Right lobe of liver (tissue), 6 donors: Measurements from ENCODE around the gene PRUNE1. TPM values are rescaled to one million over a fixed set of nuclear protein-coding genes. Genes with fewer than 3 reads are reported as not detected.
A peak's percentile ranks its signal among the peaks of the same experiment; 100 is the strongest.

Experiments
- ATAC-seq, 4 donors: fragments of 200-7000 bp; cut with Tn5 transposase; one replicate each; pipeline ENCODE4 v1.9.1; 2020; ENCODE audit warnings: mild to moderate bottlenecking in 4 of 4, moderate library complexity in 4 of 4
- DNase-seq, 3 donors: peaks; one replicate each; pipeline ENCODE4 v3.0.0-alpha.2; 2020
- H3K27ac ChIP-seq, 3 donors: fragments of 200-600 bp; one replicate each; pipeline ENCODE4 v1.8.0; 2022
- H3K27me3 ChIP-seq, 2 donors: fragments of 200-600 bp; one replicate each; pipeline ENCODE4 v1.8.0; 2022
- H3K36me3 ChIP-seq, 4 donors: fragments of 200-600 bp; sonication (generic) in 1 of 4; one replicate each; pipeline versions ENCODE4 v1.5.1 to v1.8.0; 2017 to 2022; ENCODE audit warnings: control low read depth in 1 of 4
- H3K4me1 ChIP-seq, 4 donors: fragments of 200-600 bp; sonication (generic) in 1 of 4; one replicate each; pipeline versions ENCODE4 v1.5.1 to v1.8.0; 2017 to 2022; ENCODE audit warnings: control low read depth in 1 of 4
- H3K4me3 ChIP-seq, 3 donors: fragments of 200-600 bp; one replicate each; pipeline ENCODE4 v1.8.0; 2022
- H3K9me3 ChIP-seq, 4 donors: fragments of 200-600 bp; sonication (generic) in 1 of 4; one replicate each; pipeline versions ENCODE4 v1.5.1 to v1.8.0; 2017 to 2022; ENCODE audit warnings: control low read depth in 1 of 4
- POLR2A ChIP-seq: fragments of 450-650 bp; IDR thresholded peaks from one replicate; pipeline ENCODE4 v1.6.1; 2017; ENCODE audit warnings: antibody characterized with exemption, mild to moderate bottlenecking
- WGBS: methylation state at CpG from one replicate; pipeline ENCODE4 v1.1.6; 2018; ENCODE audit warnings: low coverage, low lambda C conversion rate; ENCODE audit not compliant: insufficient coverage; ENCODE audit errors: missing lambda C conversion rate; 5-methylcytosine and 5-hydroxymethylcytosine counted together
- intact Hi-C, 2 donors: fragments of 100-400 bp; cut with DNase I; formaldehyde crosslinking; loops; one replicate each; pipeline versions ENCODE4 v1.11.2 to v1.14.1; 2022
- total RNA-seq, 6 experiments: library from RNA; depleted of rRNA in 2 of 6; stranded (reverse); fragments of >200 nt in 2 of 6; fragmentation: NEBNext Ultra II Directional in 3 of 6; extraction: Animal tissue kit (Norgen Biotek cat#: 25700) in 3 of 6; gene quantifications; one replicate each; pipeline versions ENCODE4 v1.1.0 to v1.2.4, GENCODE V29; 2016 to 2023
- TF ChIP-seq, protein P1 (sequence below), 4 donors: fragments of 200-600 bp in 3 of 4; fragments of 450-650 bp in 1 of 4; IDR thresholded peaks; one replicate each; pipeline versions ENCODE4 v1.5.1 to v1.8.0; 2016 to 2022; ENCODE audit warnings: antibody characterized with exemption in 4 of 4, mild to moderate bottlenecking in 2 of 4
- donor health status: DM: no; HTN: yes; CAD: no.
- donor health status: DM: no; HTN: no; CAD: no.
- donor health status: DM: no; HTN: no; CAD: no.
- donor health status: DM: no; HTN: yes; CAD: no.
- donor health status: DM: no; HTN: yes; CAD: no.

PRUNE1 gene
- total RNA-seq, 6 experiments from 2014 or later, result 4.7 to 12.0 (median 10.1) TPM

GRCh38 chr1:151061704-151062103 is 53.5 kb downstream of the PRUNE1 start:
- no peak overlapping the region for H3K27ac ChIP-seq
- H3K9me3 ChIP-seq, result no peaks in the 10 kb centered on the region
- no peak for TF ChIP-seq POLR2A
- TF ChIP-seq, protein P1, sequence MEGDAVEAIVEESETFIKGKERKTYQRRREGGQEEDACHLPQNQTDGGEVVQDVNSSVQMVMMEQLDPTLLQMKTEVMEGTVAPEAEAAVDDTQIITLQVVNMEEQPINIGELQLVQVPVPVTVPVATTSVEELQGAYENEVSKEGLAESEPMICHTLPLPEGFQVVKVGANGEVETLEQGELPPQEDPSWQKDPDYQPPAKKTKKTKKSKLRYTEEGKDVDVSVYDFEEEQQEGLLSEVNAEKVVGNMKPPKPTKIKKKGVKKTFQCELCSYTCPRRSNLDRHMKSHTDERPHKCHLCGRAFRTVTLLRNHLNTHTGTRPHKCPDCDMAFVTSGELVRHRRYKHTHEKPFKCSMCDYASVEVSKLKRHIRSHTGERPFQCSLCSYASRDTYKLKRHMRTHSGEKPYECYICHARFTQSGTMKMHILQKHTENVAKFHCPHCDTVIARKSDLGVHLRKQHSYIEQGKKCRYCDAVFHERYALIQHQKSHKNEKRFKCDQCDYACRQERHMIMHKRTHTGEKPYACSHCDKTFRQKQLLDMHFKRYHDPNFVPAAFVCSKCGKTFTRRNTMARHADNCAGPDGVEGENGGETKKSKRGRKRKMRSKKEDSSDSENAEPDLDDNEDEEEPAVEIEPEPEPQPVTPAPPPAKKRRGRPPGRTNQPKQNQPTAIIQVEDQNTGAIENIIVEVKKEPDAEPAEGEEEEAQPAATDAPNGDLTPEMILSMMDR (IDR thresholded peaks at IDR 0.05), result no peak
- H3K4me1 ChIP-seq, result peaks cover 0 to 23% (median 9%) of the 10 kb centered on the region in 4 donors
- H3K27me3 ChIP-seq, result no peaks in the 10 kb centered on the region
- ATAC-seq (no peak), DNase-seq (no peak)
- H3K36me3 ChIP-seq, result no peaks in the 10 kb centered on the region
- H3K4me3 ChIP-seq, result no peak overlapping the region
- WGBS, result 25% methylated on average over 2 of the region's 2 CpGs
- intact Hi-C loops, result no loop called here

DNA sequence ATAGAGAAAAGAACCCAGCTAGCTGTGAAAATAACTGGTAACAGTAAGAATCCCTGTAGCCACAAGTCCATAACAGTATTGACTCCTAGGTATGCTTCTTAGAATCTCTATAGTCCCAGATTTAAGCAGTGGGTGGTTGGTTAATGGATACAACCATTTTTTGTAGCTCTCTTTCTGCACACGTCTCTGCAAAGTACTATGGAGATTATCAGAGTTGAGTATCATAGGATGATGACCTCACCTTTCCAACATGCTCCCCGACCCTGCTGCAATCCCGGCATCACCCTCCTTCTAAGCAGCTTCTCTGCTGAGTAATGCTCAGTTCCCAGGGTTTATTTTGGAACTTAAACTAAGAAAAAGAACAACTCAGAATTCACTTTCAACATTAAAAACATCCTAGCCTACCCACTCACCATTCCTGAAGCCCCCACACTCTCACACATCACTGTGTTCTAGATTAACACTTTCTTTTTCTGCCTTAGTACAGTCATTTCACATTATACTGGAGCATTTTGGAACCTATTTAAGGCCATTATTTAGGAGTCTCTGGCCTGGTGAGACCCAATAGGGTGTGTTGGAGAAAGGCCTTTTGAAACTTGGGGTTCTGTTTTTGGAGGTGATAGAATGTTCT is 54.6 kb downstream of the PRUNE1 start:
- Histone ChIP-seq H3K4me1 (peaks cover 0 to 23% (median 6%) of the 10 kb centered on the region in 4 donors), H3K36me3 (no peaks in the 10 kb centered on the region), H3K27me3 (no peaks in the 10 kb centered on the region), H3K4me3 (no peak overlapping the region), H3K9me3 (no peaks in the 10 kb centered on the region), H3K27ac (no peak overlapping the region)
- TF ChIP-seq POLR2A, result no peak
- ATAC-seq, result peak in 1 of 4 donors; percentile 51
- WGBS, result 22% methylated on average over 3 of the region's 3 CpGs
- peak in 1 of 3 donors; percentile 44 for DNase-seq
- intact Hi-C loops, result no loop called here

DNA sequence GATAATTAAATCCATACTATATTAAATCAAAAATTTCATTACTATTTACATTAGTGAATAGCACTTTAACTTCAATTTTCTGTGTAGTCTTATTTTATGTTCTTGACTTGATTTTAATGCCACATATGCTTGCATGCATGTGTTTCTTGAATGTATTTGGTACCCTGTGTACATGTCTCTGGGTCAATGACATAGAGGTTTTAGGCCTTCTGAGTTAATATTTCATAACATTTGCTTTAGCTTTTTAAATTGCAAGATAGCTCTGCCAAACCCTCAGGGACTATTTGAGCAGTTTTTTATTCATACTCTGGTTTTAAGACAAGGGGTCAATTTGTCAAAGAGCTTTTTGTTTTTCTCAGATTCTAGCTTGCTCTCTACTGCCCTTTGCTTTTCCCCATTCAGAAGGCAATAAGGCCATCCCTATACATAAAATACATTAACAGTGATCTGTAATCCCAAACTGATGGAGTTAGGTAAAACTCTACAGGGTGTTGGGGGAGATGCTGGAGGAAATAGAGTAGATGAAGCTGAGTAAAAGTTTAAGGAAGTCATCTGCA is 56.9 kb downstream of the PRUNE1 start:
- Histone ChIP-seq H3K4me1 (peaks cover 0 to 18% (median 6%) of the 10 kb centered on the region in 4 donors), H3K27me3 (no peaks in the 10 kb centered on the region), H3K4me3 (no peak overlapping the region), H3K9me3 (no peaks in the 10 kb centered on the region), H3K36me3 (no peaks in the 10 kb centered on the region), H3K27ac (peak overlapping the region in 1 of 3 donors; percentile 27)
- ATAC-seq (peak; percentile 51 to 66 (median 64)), DNase-seq (no peak)
- TF ChIP-seq, protein P1 (IDR thresholded peaks at IDR 0.05), result no peak
- no peak for TF ChIP-seq POLR2A
- intact Hi-C loops, result no loop called here

- H3K4me1 ChIP-seq, result peaks cover 0 to 23% (median 9%) of the 10 kb centered on the region in 4 donors
- no peak overlapping the region for H3K27ac ChIP-seq
- no peak for ATAC-seq
- no peak for DNase-seq
- H3K4me3 ChIP-seq, result no peak overlapping the region
- WGBS, result 90% methylated on average over 4 of the region's 4 CpGs
- intact Hi-C loops, result no loop called here
- no peaks in the 10 kb centered on the region for H3K9me3 ChIP-seq
- H3K27me3 ChIP-seq, result no peaks in the 10 kb centered on the region
- no peaks in the 10 kb centered on the region for H3K36me3 ChIP-seq
- TF ChIP-seq, protein P1 (IDR thresholded peaks at IDR 0.05), result no peak
- no peak for TF ChIP-seq POLR2A
Observed at GRCh38 chr1:151067185-151067584, 58.9 kb downstream of the PRUNE1 start.

DNA sequence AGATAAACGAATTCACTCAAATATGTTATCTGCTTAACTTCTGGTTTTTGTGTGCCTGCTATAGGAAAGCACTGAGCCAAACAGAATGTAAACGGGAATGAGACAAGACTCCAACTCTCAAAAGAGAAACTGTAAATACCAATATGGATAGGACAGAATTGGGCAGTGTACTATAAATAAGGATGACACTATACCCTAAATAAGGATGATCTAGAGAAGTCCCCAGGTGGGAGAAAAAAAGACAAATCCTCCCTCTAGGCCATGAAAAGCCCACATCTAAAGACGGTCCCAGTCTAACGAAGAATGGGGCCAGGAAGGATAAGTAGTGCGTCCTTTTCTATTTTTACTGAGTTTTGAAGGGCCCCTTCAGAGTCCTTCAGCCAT is 60.8 kb downstream of the PRUNE1 start:
- Histone ChIP-seq H3K36me3 (no peaks in the 10 kb centered on the region), H3K27ac (no peak overlapping the region), H3K27me3 (no peaks in the 10 kb centered on the region), H3K4me3 (no peak overlapping the region), H3K9me3 (no peaks in the 10 kb centered on the region), H3K4me1 (peaks cover 0 to 23% (median 9%) of the 10 kb centered on the region in 4 donors)
- intact Hi-C loops, result no loop called here
- TF ChIP-seq, protein P1 (IDR thresholded peaks at IDR 0.05), result no peak
- no peak for TF ChIP-seq POLR2A
- no peak for ATAC-seq
- DNase-seq, result no peak
- WGBS, result 88% methylated on average over 5 of the region's 5 CpGs
